Measurements from ENCODE around the gene COL1A2. TPM values are rescaled to one million over a fixed set of nuclear protein-coding genes. Genes with fewer than 3 reads are reported as not detected.

Gene COL1A2
- total and polyA plus RNA-seq, 2 of the 8 experiments (the other 6 are each of a cell fraction or from before 2014, with no cell fraction given), result 45.2 to 87.2 TPM

DNA sequence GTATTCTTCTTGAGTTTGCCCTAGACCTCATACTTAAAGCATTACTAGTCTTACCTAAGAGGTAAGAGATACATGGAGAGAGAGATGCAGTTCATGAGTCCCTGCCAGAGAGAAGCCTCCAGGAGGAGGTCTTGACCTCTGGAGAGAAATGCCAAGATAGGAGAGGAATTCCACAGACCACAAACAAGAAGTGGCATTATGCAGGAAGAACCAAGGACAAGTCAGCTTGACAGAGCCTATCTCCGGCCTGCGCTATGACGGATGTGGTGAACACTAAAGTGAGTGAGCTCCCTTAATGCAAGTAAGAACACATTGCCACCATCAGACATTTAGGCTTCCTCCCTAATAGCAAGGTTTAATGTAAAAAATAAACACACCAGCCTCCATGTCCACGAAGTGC lies 27.9 kb upstream of the COL1A2 start:
- Histone ChIP-seq H2AFZ (ENCODE audit: low read length) (no peak overlapping the region), H2BK20ac (ENCODE audit: low read length) (no peak overlapping the region), H3K36me3 (ENCODE audit: control insufficient read depth in 2 of 4, insufficient read depth in 4 of 4, low read length in 3 of 4) (no peaks in the 10 kb centered on the region), H3K27ac (ENCODE audit: low read depth, low read length) (no peak overlapping the region), H4K8ac (ENCODE audit: extremely low read depth, insufficient read depth, low read length) (no peak overlapping the region), H3K14ac (ENCODE audit: insufficient read length) (no peak overlapping the region), H3K27me3 (replicated peaks in 1 of 4; ENCODE audit: control insufficient read depth in 3 of 4, extremely low read depth in 1 of 4, insufficient read depth in 3 of 4, low read length in 3 of 4) (no peaks in the 10 kb centered on the region), H2AK5ac (ENCODE audit: low read depth, low read length) (no peak overlapping the region), H3K4ac (replicated peaks; ENCODE audit: insufficient read length, low read depth, low read length) (no peak overlapping the region), H2BK120ac (replicated peaks; ENCODE audit: low read depth, low read length) (no peak overlapping the region), H3K9me3 (ENCODE audit: insufficient read depth in 2 of 2, low read depth in 1 of 2, low read length in 1 of 2) (no peaks in the 10 kb centered on the region), H3K23me2 (ENCODE audit: low read depth, low read length) (no peaks in the 10 kb centered on the region), H3K9ac (replicated peaks in 1 of 4; ENCODE audit: extremely low read depth in 1 of 4, low read depth in 3 of 4, low read length in 3 of 4) (no peak overlapping the region), H4K20me1 (replicated peaks in 1 of 2; ENCODE audit: control insufficient read depth in 1 of 2, insufficient read depth in 2 of 2, low read length in 2 of 2) (no peaks in the 10 kb centered on the region), H2BK5ac (ENCODE audit: low read depth, low read length) (no peak overlapping the region), H2BK15ac (ENCODE audit: low read length) (no peak overlapping the region), H3K79me1 (ENCODE audit: low read depth, low read length) (no peaks in the 10 kb centered on the region), H3K4me1 (replicated peaks in 1 of 4; ENCODE audit: control insufficient read depth in 3 of 4, insufficient read depth in 4 of 4, low read length in 3 of 4) (no peaks in the 10 kb centered on the region), H4K91ac (replicated peaks; ENCODE audit: insufficient read length, low read length) (no peak overlapping the region), H3K18ac (ENCODE audit: extremely low read depth, low read length) (no peak overlapping the region), H3K23ac (ENCODE audit: insufficient read length) (no peak overlapping the region), H2BK12ac (ENCODE audit: low read depth, low read length) (no peak overlapping the region), H3K56ac (replicated peaks; ENCODE audit: insufficient read length, low read depth, low read length) (no peak overlapping the region), H3K79me2 (ENCODE audit: control insufficient read depth in 1 of 2, insufficient read depth in 2 of 2, low read length in 2 of 2) (no peaks in the 10 kb centered on the region), H3K4me3 (ENCODE audit: extremely low read depth in 1 of 4, insufficient read depth in 2 of 4, low read depth in 3 of 4, low read length in 4 of 4) (no peak overlapping the region), H3K4me2 (ENCODE audit: insufficient read depth in 1 of 2, low read depth in 2 of 2, low read length in 2 of 2) (no peak overlapping the region), H4K5ac (ENCODE audit: insufficient read length, low read depth, low read length) (no peak overlapping the region)
- DNase-seq (ENCODE audit: low read depth in 1 of 2, low spot score in 2 of 2) (no peak), FAIRE-seq (no peak)
- WGBS, 2 experiments (ENCODE audit: extremely low coverage in 1 of 2, insufficient coverage in 1 of 2, insufficient read length in 1 of 2, insufficient replicate concordance in 2 of 2, low coverage in 1 of 2, low lambda C conversion rate in 2 of 2, missing lambda C conversion rate in 1 of 2), result 84% methylated on average over 4 of the region's 4 CpGs; no CpG with 5 or more reads in 1 of the 2 experiments
- ChIA-PET POLR2A (ENCODE audit: partially characterized antibody) (no interaction called here), CTCF (ENCODE audit: partially characterized antibody) (interaction anchor here (1.2 to 1.4 kb wide), 2 partner anchors 11 to 77 kb away, joined by 5 to 6 read pairs; no protein-coding TSS in a partner anchor)
- TF ChIP-seq BACH1 (IDR thresholded peaks at IDR 0.05; ENCODE audit: low read length), result no peak
- no peak for TF ChIP-seq CHD1 (IDR thresholded peaks at IDR 0.05; ENCODE audit: low read depth, low read length)
- TF ChIP-seq POU5F1 (IDR thresholded peaks at IDR 0.05; ENCODE audit: low read depth, low read length), result no peak
- no peak for TF ChIP-seq EZH2 (IDR thresholded peaks at IDR 0.05; ENCODE audit: low read depth, low read length, severe bottlenecking)
- TF ChIP-seq CEBPB (IDR thresholded peaks at IDR 0.05; ENCODE audit: low read depth, low read length), result no peak
- no peak for TF ChIP-seq JUN (IDR thresholded peaks at IDR 0.05; ENCODE audit: low read depth, low read length)
- TF ChIP-seq SRF (IDR thresholded peaks at IDR 0.05; ENCODE audit: low read depth, low read length), result no peak
- no peak for TF ChIP-seq CHD2 (IDR thresholded peaks at IDR 0.05; ENCODE audit: low read length)
- no peak for TF ChIP-seq JUND (IDR thresholded peaks at IDR 0.05; ENCODE audit: low read length)
- TF ChIP-seq KDM4A (IDR thresholded peaks at IDR 0.05; ENCODE audit: low read depth, low read length, severe bottlenecking), result no peak
- no peak for TF ChIP-seq BRCA1 (IDR thresholded peaks at IDR 0.05; ENCODE audit: low read depth, low read length)
- no peak for TF ChIP-seq EGR1 (IDR thresholded peaks at IDR 0.05; ENCODE audit: borderline replicate concordance, low read depth, low read length)
- TF ChIP-seq PHF8 (conservative IDR thresholded peaks at IDR 0.05; ENCODE audit: low read depth, low read length), result no peak
- no peak for TF ChIP-seq CREB1 (IDR thresholded peaks at IDR 0.05)
- no peak for TF ChIP-seq SAP30 (IDR thresholded peaks at IDR 0.05; ENCODE audit: insufficient read depth, insufficient replicate concordance, low read length)
